Calu3 (cell line): ENCODE results near the gene GPR39. TPM values are rescaled to one million over a fixed set of nuclear protein-coding genes. Genes with fewer than 3 reads are reported as not detected.

ENCODE experiments used
- BruUV-seq: library from RNA; stranded (reverse); fragments of 400-500 nt; replicated peaks from 2 replicates; lab custom pipeline; 2021; lab: Mats Ljungman, UMichigan
- CTCF ChIA-PET: fragments of 300-600 bp; sonication (Branson Sonifier 250); formaldehyde crosslinking; loops from one replicate; lab custom pipeline; 2022; ENCODE audit warnings: antibody characterized with exemption; lab: Charles Lee
- DNase-seq: peaks from one replicate; pipeline ENCODE4 v3.0.0; 2022
- H3K27ac Mint-ChIP-seq: one replicate; pipeline ENCODE4 v1.8.0; 2022; ENCODE audit warnings: mixed read lengths; ENCODE audit not compliant: unreplicated experiment
- H3K27me3 Mint-ChIP-seq: one replicate; pipeline ENCODE4 v1.8.0; 2022; ENCODE audit warnings: mixed read lengths; ENCODE audit not compliant: unreplicated experiment
- H3K36me3 Mint-ChIP-seq: one replicate; pipeline ENCODE4 v1.8.0; 2022; ENCODE audit warnings: mild to moderate bottlenecking, moderate library complexity, mixed read lengths; ENCODE audit not compliant: insufficient read depth, unreplicated experiment
- H3K4me1 Mint-ChIP-seq: one replicate; pipeline ENCODE4 v1.8.0; 2022; ENCODE audit warnings: mild to moderate bottlenecking, low read depth, mixed read lengths; ENCODE audit not compliant: unreplicated experiment
- H3K4me3 Mint-ChIP-seq: one replicate; pipeline ENCODE4 v1.8.0; 2022; ENCODE audit warnings: mild to moderate bottlenecking, low read depth, moderate library complexity, mixed read lengths; ENCODE audit not compliant: unreplicated experiment
- H3K9me3 Mint-ChIP-seq: one replicate; pipeline ENCODE4 v1.8.0; 2022; ENCODE audit warnings: low read depth, mixed read lengths; ENCODE audit not compliant: unreplicated experiment
- CTCF ChIP-seq: fragments of 200-600 bp; IDR thresholded peaks from one replicate; pipeline ENCODE4 v1.8.0; 2022; ENCODE audit warnings: antibody characterized with exemption; ENCODE audit not compliant: unreplicated experiment
- intact Hi-C: fragments of 100-400 bp; cut with micrococcal nuclease; formaldehyde crosslinking; loops from one replicate; pipeline ENCODE4 v1.10.0; 2022; ENCODE audit not compliant: unreplicated experiment
- total RNA-seq: library from RNA; stranded (reverse); gene quantifications from 2 replicates; pipeline ENCODE4 v1.2.3, GENCODE V29; 2022

Gene GPR39
- total RNA-seq, 1 experiment from 2014 or later = 24.9 TPM

- H3K27ac Mint-ChIP-seq = no peak overlapping the region
- CTCF ChIA-PET = no interaction called here
- BruUV-seq = no TSS peak
- intact Hi-C loops = no loop called here
- H3K9me3 Mint-ChIP-seq = no peaks in the 10 kb centered on the region
- no peak overlapping the region for H3K4me3 Mint-ChIP-seq
- no peak for TF ChIP-seq CTCF
- DNase-seq = no peak
- no peaks in the 10 kb centered on the region for H3K27me3 Mint-ChIP-seq
- no peaks in the 10 kb centered on the region for H3K4me1 Mint-ChIP-seq
- H3K36me3 Mint-ChIP-seq = no peaks in the 10 kb centered on the region
Measured at GRCh38 chr2:132564065-132564464, 147.5 kb downstream of the GPR39 start.

- Mint-ChIP-seq H3K27ac (no peak overlapping the region), H3K36me3 (no peaks in the 10 kb centered on the region), H3K4me1 (no peaks in the 10 kb centered on the region), H3K27me3 (no peaks in the 10 kb centered on the region), H3K4me3 (no peak overlapping the region), H3K9me3 (no peaks in the 10 kb centered on the region)
- intact Hi-C loops = no loop called here
- no TSS peak for BruUV-seq
- no peak for TF ChIP-seq CTCF
- no peak for DNase-seq
- CTCF ChIA-PET = no interaction called here
Measured at GRCh38 chr2:132566379-132566778, 149.8 kb downstream of the GPR39 start.

GRCh38 chr2:132567682-132568081 lies 151.1 kb downstream of the GPR39 start:
- Mint-ChIP-seq H3K27ac (no peak overlapping the region), H3K36me3 (no peaks in the 10 kb centered on the region), H3K4me1 (no peaks in the 10 kb centered on the region), H3K27me3 (no peaks in the 10 kb centered on the region), H3K4me3 (no peak overlapping the region), H3K9me3 (no peaks in the 10 kb centered on the region)
- intact Hi-C loops = no loop called here
- CTCF ChIA-PET = no interaction called here
- DNase-seq = no peak
- no TSS peak for BruUV-seq
- no peak for TF ChIP-seq CTCF

GRCh38 chr2:132568656-132569055 lies 152.1 kb downstream of the GPR39 start:
- H3K4me1 Mint-ChIP-seq = no peaks in the 10 kb centered on the region
- TF ChIP-seq CTCF = no peak
- no peak for DNase-seq
- CTCF ChIA-PET = no interaction called here
- H3K4me3 Mint-ChIP-seq = no peak overlapping the region
- BruUV-seq = no TSS peak
- H3K9me3 Mint-ChIP-seq = no peaks in the 10 kb centered on the region
- H3K27ac Mint-ChIP-seq = no peak overlapping the region
- no peaks in the 10 kb centered on the region for H3K36me3 Mint-ChIP-seq
- intact Hi-C loops = no loop called here
- H3K27me3 Mint-ChIP-seq = no peaks in the 10 kb centered on the region
